K562 (cell line): Measurements from ENCODE around the gene FLAD1. TPM values are rescaled to one million over a fixed set of nuclear protein-coding genes. Genes with fewer than 3 reads are reported as not detected.

Experiments used
- ARHGAP35 ChIP-seq: fragments of 450-650 bp; IDR thresholded peaks from 2 replicates; pipeline ENCODE4 v1.6.1; 2018; ENCODE audit not compliant: partially characterized antibody
- ATF1 ChIP-seq, 2 experiments: fragments of 450-650 bp in 1 of 2; IDR thresholded peaks; 2 replicates each; pipeline ENCODE4 v1.6.1; 2016; ENCODE audit warnings: missing compliant biosample characterization in 1 of 2, missing genetic modification characterization in 1 of 2
- CC2D1A ChIP-seq: fragments of 450-650 bp; IDR thresholded peaks from 2 replicates; pipeline ENCODE4 v1.6.1; 2017; ENCODE audit warnings: mild to moderate bottlenecking
- ETV6 ChIP-seq, 3 experiments: fragments of 150-350 bp in 1 of 3; sonication (generic) in 1 of 3; formaldehyde crosslinking in 1 of 3; IDR thresholded peaks; 2 replicates each; pipeline versions ENCODE4 v1.6.1 to v1.8.0; 2014 to 2022; ENCODE audit warnings: borderline replicate concordance in 2 of 3, low read depth in 2 of 3, antibody characterized with exemption in 1 of 3, low read length in 1 of 3, mild to moderate bottlenecking in 1 of 3, missing genetic modification reagents in 1 of 3
- JUN ChIP-seq, 2 experiments: sonication (generic) in 1 of 2; formaldehyde crosslinking in 1 of 2; IDR thresholded peaks; 2 replicates each; pipeline versions ENCODE4 v1.6.1 to v1.8.0; 2012 to 2022; ENCODE audit warnings: borderline replicate concordance in 2 of 2, mild to moderate bottlenecking in 2 of 2, improper control_type of control experiment in 1 of 2, low read depth in 1 of 2, low read length in 1 of 2, missing genetic modification reagents in 1 of 2
- MIER1 ChIP-seq: fragments of 450-650 bp; IDR thresholded peaks from 2 replicates; pipeline ENCODE4 v1.6.1; 2016; ENCODE audit warnings: antibody characterized with exemption, mild to moderate bottlenecking, low read depth
- POLR2G ChIP-seq: fragments of 200-400 bp; formaldehyde crosslinking; IDR thresholded peaks from 2 replicates; pipeline ENCODE4 v1.6.1; 2017; ENCODE audit warnings: low read depth, mild to moderate bottlenecking, antibody characterized with exemption, low read length, moderate library complexity
- RAD51 ChIP-seq: fragments of 450-650 bp; IDR thresholded peaks from 2 replicates; pipeline ENCODE4 v1.7.1; 2016; ENCODE audit warnings: low read depth, mild to moderate bottlenecking, borderline replicate concordance
- RBM14 ChIP-seq: fragments of 200-400 bp; formaldehyde crosslinking; IDR thresholded peaks from 2 replicates; pipeline ENCODE4 v1.6.1; 2018; ENCODE audit warnings: low read depth, mild to moderate bottlenecking, low read length, moderate library complexity, borderline replicate concordance; ENCODE audit not compliant: insufficient read depth
- SIN3B ChIP-seq: fragments of 450-650 bp; IDR thresholded peaks from 2 replicates; pipeline ENCODE4 v1.6.1; 2017; ENCODE audit warnings: low read depth, mild to moderate bottlenecking, moderate library complexity
- TCF3 ChIP-seq: sonication (generic); formaldehyde crosslinking; IDR thresholded peaks from 2 replicates; pipeline ENCODE4 v1.4.0; 2020; ENCODE audit warnings: mild to moderate bottlenecking, missing genetic modification reagents
- TCF7L2 ChIP-seq: fragments of 150-350 bp; IDR thresholded peaks from 2 replicates; pipeline ENCODE4 v1.6.1; 2016; ENCODE audit warnings: low read depth, mild to moderate bottlenecking, low read length, moderate library complexity
- ZNF395 ChIP-seq: fragments of 200-800 bp; sonication (Bioruptor generic); IDR thresholded peaks from 2 replicates; pipeline ENCODE4 v1.6.1; 2017; ENCODE audit warnings: missing genetic modification characterization, missing compliant biosample characterization
- ZNF707 ChIP-seq: fragments of 250-450 bp; sonication (Bioruptor Pico); conservative IDR thresholded peaks from 2 replicates; pipeline ENCODE4 v1.8.0; 2022; ENCODE audit warnings: inconsistent platforms, mild to moderate bottlenecking, moderate library complexity
- ZSCAN29 ChIP-seq: fragments of 450-650 bp; IDR thresholded peaks from 2 replicates; pipeline ENCODE4 v1.6.1; 2017
- polyA plus RNA-seq, 8 experiments: library from polyadenylated mRNA; depleted of rRNA in 4 of 8; stranded (reverse) in 5 of 8; unstranded in 3 of 8; fragments of >200 nt; fragmentation: Nextera tagmentation in 2 of 8; fragmentation: Illumina TruSeq in 1 of 8; extraction: Ambion mirVana in 2 of 8; extraction: Trizol in 1 of 8; gene quantifications; 2 replicates each; pipeline versions ENCODE4 v1.2.1 to v1.2.3, GENCODE V29; 2011 to 2014; ENCODE audit warnings: inconsistent platforms in 1 of 8, missing spikeins in 1 of 8
- total RNA-seq, 7 experiments: library from RNA; depleted of rRNA in 6 of 7; stranded (reverse); fragments of >200 nt in 6 of 7; fragmentation: Illumina TruSeq in 2 of 7; extraction: Trizol in 2 of 7; gene quantifications; 2 replicates each; pipeline versions ENCODE4 v1.2.1 to v1.2.3, GENCODE V29; 2011 to 2021; ENCODE audit warnings: low replicate concordance in 1 of 7
- TF ChIP-seq, protein P1 (sequence below): fragments of 250-450 bp; sonication (Bioruptor Pico); IDR thresholded peaks from 2 replicates; pipeline ENCODE4 v1.5.0; 2021
- TF ChIP-seq, protein P2 (sequence below), 2 experiments: fragments of 450-650 bp in 1 of 2; sonication (generic) in 1 of 2; formaldehyde crosslinking; conservative IDR thresholded peaks; 2 replicates each; pipeline versions ENCODE4 v1.4.0 to v1.8.1; 2020 to 2022; ENCODE audit warnings: mild to moderate bottlenecking in 1 of 2, missing genetic modification reagents in 1 of 2
- TF ChIP-seq, protein P3 (sequence below): fragments of 200-800 bp; sonication (Bioruptor generic); IDR thresholded peaks from 2 replicates; pipeline ENCODE4 v1.6.1; 2016; ENCODE audit warnings: missing genetic modification characterization, missing compliant biosample characterization

Gene FLAD1
- total and polyA plus RNA-seq, 9 of the 15 experiments (the other 6 are each of a cell fraction or from before 2014, with no cell fraction given): 24.9 to 85.8 (median 67.0) TPM

DNA sequence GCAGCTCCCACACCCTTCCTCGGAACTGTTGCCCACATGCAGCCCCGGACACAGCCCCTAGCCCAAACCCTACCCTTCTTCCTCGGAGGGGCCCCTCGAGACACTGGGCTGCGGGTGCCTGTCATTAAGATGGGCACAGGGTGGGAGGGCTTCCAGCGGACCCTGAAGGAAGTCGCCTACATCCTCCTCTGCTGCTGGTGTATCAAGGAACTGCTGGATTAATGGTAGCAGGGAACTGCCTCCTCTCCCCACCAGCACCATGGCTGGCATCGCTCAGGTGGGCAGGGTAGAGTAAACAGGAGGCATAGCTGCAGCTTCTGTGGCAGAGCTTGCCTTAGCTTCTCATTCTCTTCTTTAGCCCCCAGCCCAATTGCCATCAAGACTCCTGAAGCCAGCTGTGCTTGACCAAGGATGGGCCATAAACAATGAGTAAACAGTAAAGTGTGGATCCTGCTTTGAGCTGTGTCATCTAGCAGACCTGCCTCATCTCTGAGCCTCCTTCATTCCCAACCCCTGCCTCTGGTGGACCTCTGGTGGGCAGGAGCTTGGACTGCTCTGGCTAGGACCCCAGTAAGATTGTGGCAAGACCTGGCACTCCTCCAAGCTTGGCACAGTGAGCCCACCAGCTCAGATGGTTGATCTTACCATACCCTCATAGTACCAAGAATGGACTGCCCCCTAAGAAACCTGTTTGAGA lies 10.6 kb downstream of the FLAD1 start, which contains the start of gene LENEP (continued):
- TF ChIP-seq TCF3 (CRISPR knock-in tag) (0 out of 2 replicates have a peak, but pooled peaks have one; percentile 13), ARHGAP35 (no peak), TCF7L2 (no peak), POLR2G (peak; percentile 43; the same call in 1 of the 2 replicates), ETV6 (IDR thresholded peaks at IDR 0.05; ENCODE audit: borderline replicate concordance in 1 of 2, low read depth in 2 of 2, low read length in 1 of 2) (no peak), ETV6 (CRISPR knock-in tag; IDR thresholded peaks at IDR 0.05; ENCODE audit: borderline replicate concordance) (no peak), ZNF707 (no peak), RBM14 (no peak), MIER1 (no peak), CC2D1A (no peak), ZSCAN29 (no peak), RAD51 (no peak), SIN3B (no peak), ZNF395 (CRISPR knock-in tag) (0 out of 2 replicates have a peak, but pooled peaks have one; percentile 50), ATF1 (CRISPR knock-in tag; IDR thresholded peaks at IDR 0.05) (no peak), ATF1 (tag; IDR thresholded peaks at IDR 0.05) (0 out of 2 replicates have a peak, but pooled peaks have one; percentile 6), JUN (IDR thresholded peaks at IDR 0.05; ENCODE audit: borderline replicate concordance, low read depth, low read length) (no peak), JUN (CRISPR knock-in tag; IDR thresholded peaks at IDR 0.05; ENCODE audit: borderline replicate concordance) (no peak)
- TF ChIP-seq, protein P1, sequence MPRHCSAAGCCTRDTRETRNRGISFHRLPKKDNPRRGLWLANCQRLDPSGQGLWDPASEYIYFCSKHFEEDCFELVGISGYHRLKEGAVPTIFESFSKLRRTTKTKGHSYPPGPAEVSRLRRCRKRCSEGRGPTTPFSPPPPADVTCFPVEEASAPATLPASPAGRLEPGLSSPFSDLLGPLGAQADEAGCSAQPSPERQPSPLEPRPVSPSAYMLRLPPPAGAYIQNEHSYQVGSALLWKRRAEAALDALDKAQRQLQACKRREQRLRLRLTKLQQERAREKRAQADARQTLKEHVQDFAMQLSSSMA: peak; percentile 74; the same call in 1 of the 2 replicates
- TF ChIP-seq, protein P2, sequence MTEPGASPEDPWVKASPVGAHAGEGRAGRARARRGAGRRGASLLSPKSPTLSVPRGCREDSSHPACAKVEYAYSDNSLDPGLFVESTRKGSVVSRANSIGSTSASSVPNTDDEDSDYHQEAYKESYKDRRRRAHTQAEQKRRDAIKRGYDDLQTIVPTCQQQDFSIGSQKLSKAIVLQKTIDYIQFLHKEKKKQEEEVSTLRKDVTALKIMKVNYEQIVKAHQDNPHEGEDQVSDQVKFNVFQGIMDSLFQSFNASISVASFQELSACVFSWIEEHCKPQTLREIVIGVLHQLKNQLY (CRISPR knock-in tag; conservative IDR thresholded peaks at IDR 0.05): no peak
- TF ChIP-seq, protein P3, sequence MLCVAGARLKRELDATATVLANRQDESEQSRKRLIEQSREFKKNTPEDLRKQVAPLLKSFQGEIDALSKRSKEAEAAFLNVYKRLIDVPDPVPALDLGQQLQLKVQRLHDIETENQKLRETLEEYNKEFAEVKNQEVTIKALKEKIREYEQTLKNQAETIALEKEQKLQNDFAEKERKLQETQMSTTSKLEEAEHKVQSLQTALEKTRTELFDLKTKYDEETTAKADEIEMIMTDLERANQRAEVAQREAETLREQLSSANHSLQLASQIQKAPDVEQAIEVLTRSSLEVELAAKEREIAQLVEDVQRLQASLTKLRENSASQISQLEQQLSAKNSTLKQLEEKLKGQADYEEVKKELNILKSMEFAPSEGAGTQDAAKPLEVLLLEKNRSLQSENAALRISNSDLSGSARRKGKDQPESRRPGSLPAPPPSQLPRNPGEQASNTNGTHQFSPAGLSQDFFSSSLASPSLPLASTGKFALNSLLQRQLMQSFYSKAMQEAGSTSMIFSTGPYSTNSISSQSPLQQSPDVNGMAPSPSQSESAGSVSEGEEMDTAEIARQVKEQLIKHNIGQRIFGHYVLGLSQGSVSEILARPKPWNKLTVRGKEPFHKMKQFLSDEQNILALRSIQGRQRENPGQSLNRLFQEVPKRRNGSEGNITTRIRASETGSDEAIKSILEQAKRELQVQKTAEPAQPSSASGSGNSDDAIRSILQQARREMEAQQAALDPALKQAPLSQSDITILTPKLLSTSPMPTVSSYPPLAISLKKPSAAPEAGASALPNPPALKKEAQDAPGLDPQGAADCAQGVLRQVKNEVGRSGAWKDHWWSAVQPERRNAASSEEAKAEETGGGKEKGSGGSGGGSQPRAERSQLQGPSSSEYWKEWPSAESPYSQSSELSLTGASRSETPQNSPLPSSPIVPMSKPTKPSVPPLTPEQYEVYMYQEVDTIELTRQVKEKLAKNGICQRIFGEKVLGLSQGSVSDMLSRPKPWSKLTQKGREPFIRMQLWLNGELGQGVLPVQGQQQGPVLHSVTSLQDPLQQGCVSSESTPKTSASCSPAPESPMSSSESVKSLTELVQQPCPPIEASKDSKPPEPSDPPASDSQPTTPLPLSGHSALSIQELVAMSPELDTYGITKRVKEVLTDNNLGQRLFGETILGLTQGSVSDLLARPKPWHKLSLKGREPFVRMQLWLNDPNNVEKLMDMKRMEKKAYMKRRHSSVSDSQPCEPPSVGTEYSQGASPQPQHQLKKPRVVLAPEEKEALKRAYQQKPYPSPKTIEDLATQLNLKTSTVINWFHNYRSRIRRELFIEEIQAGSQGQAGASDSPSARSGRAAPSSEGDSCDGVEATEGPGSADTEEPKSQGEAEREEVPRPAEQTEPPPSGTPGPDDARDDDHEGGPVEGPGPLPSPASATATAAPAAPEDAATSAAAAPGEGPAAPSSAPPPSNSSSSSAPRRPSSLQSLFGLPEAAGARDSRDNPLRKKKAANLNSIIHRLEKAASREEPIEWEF (CRISPR knock-in tag): no peak
